GM21723 (cell line): ENCODE measurements around the gene RCAN2.

Experiments
- ATAC-seq: cut with Tn5 transposase; IDR thresholded peaks from one replicate; pipeline ENCODE4 v1.9.1; 2021; ENCODE audit warnings: mild to moderate bottlenecking, moderate library complexity; ENCODE audit not compliant: unreplicated experiment

Gene RCAN2

GRCh38 chr6:46296586-46296985 lies 194.7 kb downstream of the RCAN2 start:
- no peak for ATAC-seq

DNA sequence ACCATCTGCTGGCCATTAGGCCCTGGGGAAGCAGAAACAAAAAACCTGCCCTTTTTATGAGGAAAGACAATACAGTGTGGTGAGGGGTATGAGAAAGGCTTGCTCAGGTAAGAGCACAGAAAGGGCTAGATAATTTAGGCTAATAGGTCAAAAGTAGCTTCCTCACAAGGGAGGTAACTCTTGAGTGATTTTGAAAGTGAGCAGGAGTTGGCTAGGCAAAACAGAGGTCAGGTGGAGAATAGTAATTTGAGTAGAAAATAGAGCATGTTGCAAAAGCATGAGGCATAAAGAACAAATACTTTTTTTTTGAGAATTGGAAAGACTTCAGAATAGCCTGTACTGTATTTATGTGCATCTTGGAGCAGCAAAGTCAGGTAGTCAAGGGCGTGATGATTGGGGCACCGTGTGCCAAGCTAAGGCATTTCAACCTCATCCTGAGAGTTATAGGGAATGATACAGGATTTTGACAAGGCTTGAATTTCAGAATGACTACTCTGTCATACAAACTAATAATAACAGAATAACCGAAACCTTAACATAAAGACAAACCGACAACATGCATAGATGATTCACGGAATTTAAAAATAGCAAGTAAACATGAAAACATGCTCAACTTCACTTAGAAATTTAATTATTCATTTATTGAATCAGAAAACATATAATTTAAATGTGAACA lies 197.5 kb downstream of the RCAN2 start:
- peak; percentile 92 for ATAC-seq

- no peak for ATAC-seq
Measured at GRCh38 chr6:46291880-46292279, 199.4 kb downstream of the RCAN2 start.

DNA sequence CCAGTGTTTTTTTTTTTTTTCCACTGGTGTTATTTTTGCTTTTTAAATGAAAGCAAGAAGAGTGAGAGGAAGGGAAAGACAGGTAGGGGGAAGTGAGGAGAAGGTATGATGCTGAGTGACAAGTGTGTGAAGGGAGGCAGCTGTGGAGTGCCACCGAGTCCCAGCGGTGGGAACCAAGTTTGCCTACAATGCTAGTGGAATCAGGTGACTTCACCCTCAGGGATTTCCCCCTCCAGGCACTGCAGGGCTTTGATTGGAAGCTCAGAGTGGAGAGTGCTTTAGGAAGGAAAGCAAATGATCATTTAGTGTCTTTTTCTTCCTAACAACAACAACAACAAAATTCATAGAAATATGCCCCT lies 200.0 kb downstream of the RCAN2 start:
- no peak for ATAC-seq

GRCh38 chr6:46290421-46291274 lies 200.6 kb downstream of the RCAN2 start:
- ATAC-seq = no peak

- no peak for ATAC-seq
Measured at GRCh38 chr6:46289898-46290297, 201.4 kb downstream of the RCAN2 start.

DNA sequence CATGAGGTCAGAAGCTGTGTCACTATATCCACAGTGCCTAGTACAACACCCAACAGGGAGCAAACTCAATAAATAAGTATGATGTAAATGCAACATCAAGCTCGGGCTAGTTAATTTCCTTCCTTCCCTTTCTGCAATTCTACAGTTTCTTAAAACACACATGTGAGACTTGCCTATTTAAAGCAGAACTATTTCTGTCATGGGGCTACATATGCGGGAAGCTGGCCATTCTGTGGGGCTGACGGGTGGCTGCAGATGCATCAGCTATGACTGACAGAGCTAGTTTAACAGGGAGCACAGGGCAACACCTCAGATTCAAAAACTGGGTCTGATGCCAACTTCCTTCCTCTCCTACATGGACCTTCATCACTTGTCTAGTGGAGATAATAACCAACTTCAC lies 202.4 kb downstream of the RCAN2 start:
- ATAC-seq = no peak

- no peak for ATAC-seq
Measured at GRCh38 chr6:46287681-46288080, 203.6 kb downstream of the RCAN2 start.

- no peak for ATAC-seq
Measured at GRCh38 chr6:46287043-46287442, 204.2 kb downstream of the RCAN2 start.

GRCh38 chr6:46284475-46284874 lies 206.8 kb downstream of the RCAN2 start:
- no peak for ATAC-seq

- no peak for ATAC-seq
Measured at GRCh38 chr6:46281110-46281509, 210.1 kb downstream of the RCAN2 start.

- ATAC-seq = no peak
Measured at GRCh38 chr6:46279874-46280273, 211.4 kb downstream of the RCAN2 start.

DNA sequence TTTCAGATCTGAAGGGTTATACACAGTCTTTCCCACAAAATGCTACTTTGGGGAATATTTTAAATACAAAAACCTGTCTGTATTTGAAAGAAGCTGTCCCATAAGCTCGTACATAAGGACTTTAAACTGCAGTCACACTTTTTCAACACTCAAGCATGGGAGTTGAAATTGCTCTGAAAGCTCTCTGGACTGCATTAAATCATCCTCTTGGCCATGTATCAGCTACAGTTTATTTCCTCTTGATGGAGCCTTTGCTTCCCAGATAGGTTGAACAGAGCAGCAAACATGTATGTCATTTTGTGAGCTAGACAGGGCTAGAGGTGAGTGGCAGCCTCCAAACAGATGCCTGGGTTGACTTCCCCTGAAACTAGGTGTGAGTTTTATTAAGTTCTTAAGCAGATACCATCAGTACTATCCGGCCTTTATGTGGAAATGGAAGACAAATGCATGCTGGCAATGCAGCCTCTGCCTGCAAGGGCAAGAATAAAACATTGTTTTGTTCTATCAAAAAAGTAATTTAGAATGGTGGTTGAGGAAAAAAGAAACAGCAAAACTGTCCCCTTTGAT lies 214.6 kb downstream of the RCAN2 start:
- no peak for ATAC-seq

- ATAC-seq = no peak
Measured at GRCh38 chr6:46274502-46274901, 216.7 kb downstream of the RCAN2 start.

- ATAC-seq = no peak
Measured at GRCh38 chr6:46273911-46274310, 217.3 kb downstream of the RCAN2 start.

- no peak for ATAC-seq
Measured at GRCh38 chr6:46271728-46272127, 219.5 kb downstream of the RCAN2 start.

DNA sequence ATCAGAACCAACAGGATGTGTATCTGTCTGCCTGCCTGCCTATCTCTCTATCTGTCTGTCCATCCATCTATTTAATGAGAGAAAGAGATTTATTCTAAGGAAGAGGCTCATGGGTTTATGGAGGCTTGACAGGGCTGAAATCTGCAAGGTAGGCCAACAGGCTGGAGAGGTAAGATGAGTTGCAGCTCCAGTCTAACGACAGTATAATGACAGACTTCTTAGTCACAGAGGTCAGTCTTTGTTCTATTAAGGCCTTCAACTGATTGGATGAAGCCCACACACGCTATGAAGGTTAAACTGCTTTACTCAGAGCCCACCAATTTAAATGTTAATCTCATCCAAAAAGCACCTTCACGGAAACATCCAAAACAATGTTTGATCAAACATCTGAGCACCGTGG lies 220.1 kb downstream of the RCAN2 start:
- ATAC-seq = no peak

- no peak for ATAC-seq
Measured at GRCh38 chr6:46270336-46270735, 220.9 kb downstream of the RCAN2 start.

GRCh38 chr6:46269447-46270229 lies 221.6 kb downstream of the RCAN2 start:
- no peak for ATAC-seq

GRCh38 chr6:46267515-46267914 lies 223.7 kb downstream of the RCAN2 start:
- ATAC-seq = no peak

- ATAC-seq = no peak
Measured at GRCh38 chr6:46265373-46265772, 225.9 kb downstream of the RCAN2 start.
